Endothelial cell of umbilical vein (primary cell): ENCODE measurements around the gene CXCR5. TPM values are rescaled to one million over a fixed set of nuclear protein-coding genes. Genes with fewer than 3 reads are reported as not detected.

Experiments used
- BruUV-seq: library from RNA; stranded (reverse); fragments of 400-500 nt; replicated peaks from 2 replicates; lab custom pipeline; 2021; lab: Mats Ljungman, UMichigan
- CTCF ChIA-PET: fragments of 300-600, 350-600 bp; sonication (Branson Sonifier 250); formaldehyde crosslinking; loops from one replicate; lab custom pipeline; 2021; ENCODE audit warnings: antibody characterized with exemption, inconsistent platforms; lab: Charles Lee
- POLR2A ChIA-PET: fragments of 300-600, 350-600 bp; sonication (Branson Sonifier 250); formaldehyde crosslinking; loops from one replicate; lab custom pipeline; 2021; ENCODE audit warnings: antibody characterized with exemption, inconsistent platforms; lab: Charles Lee
- DNase-seq: peaks from one replicate; pipeline ENCODE4 v3.0.0-alpha.2; 2011; ENCODE audit warnings: low read depth, low spot score
- FAIRE-seq: peaks from 2 replicates; lab custom pipeline; 2011; peaks lifted over from hg19 to GRCh38; lab: Jason Lieb, UNC
- H2AFZ ChIP-seq: 2 replicates; pipeline ENCODE4 v1.6.0; 2012; ENCODE audit warnings: low read depth, low read length, control low read depth, inconsistent platforms
- H3K27ac ChIP-seq: 2 replicates; pipeline ENCODE4 v1.5.1; 2011; ENCODE audit warnings: low read depth, mild to moderate bottlenecking, control low read depth, low read length, moderate library complexity; ENCODE audit not compliant: insufficient read depth
- H3K27me3 ChIP-seq, 2 experiments: 2 replicates each; pipeline versions ENCODE4 v1.6.0 to v1.6.1; 2011; ENCODE audit warnings: low read length in 2 of 2, mixed read lengths in 1 of 2; ENCODE audit not compliant: control insufficient read depth in 2 of 2, insufficient read depth in 2 of 2
- H3K36me3 ChIP-seq, 2 experiments: 2 replicates in 1 of 2; 3 replicates in 1 of 2; pipeline ENCODE4 v1.5.1; 2011; ENCODE audit warnings: low read length in 2 of 2, mild to moderate bottlenecking in 1 of 2, moderate library complexity in 1 of 2; ENCODE audit not compliant: control insufficient read depth in 2 of 2, insufficient read depth in 2 of 2; ENCODE audit errors: extremely low read depth in 1 of 2
- H3K4me1 ChIP-seq: 3 replicates; pipeline ENCODE4 v1.5.1; 2011; ENCODE audit warnings: mild to moderate bottlenecking, low read length; ENCODE audit not compliant: control insufficient read depth, insufficient read depth; ENCODE audit errors: extremely low read depth
- H3K4me2 ChIP-seq: 2 replicates; pipeline ENCODE4 v1.6.1; 2011; ENCODE audit warnings: low read length, control low read depth, mixed read lengths; ENCODE audit not compliant: insufficient read depth
- H3K4me3 ChIP-seq, 3 experiments: fragments of 200-600 bp in 1 of 3; sonication (generic), shearing (Covaris generic) in 1 of 3; replicated peaks in 1 of 3; 2 replicates each; pipeline ENCODE4 v1.5.1; 2011 to 2016; ENCODE audit warnings: control low read depth in 3 of 3, low read length in 3 of 3, mild to moderate bottlenecking in 2 of 3, inconsistent platforms in 1 of 3, low read depth in 1 of 3, moderate library complexity in 1 of 3; ENCODE audit not compliant: insufficient read depth in 1 of 3
- H3K79me2 ChIP-seq: 2 replicates; pipeline ENCODE4 v1.6.0; 2012; ENCODE audit warnings: low read length, inconsistent platforms; ENCODE audit not compliant: control insufficient read depth, insufficient read depth
- H3K9ac ChIP-seq: replicated peaks from 2 replicates; pipeline ENCODE3; 2011; ENCODE audit warnings: low read length, control low read depth; ENCODE audit not compliant: insufficient read depth; ENCODE audit errors: extremely low read depth
- H3K9me1 ChIP-seq: replicated peaks from 3 replicates; pipeline ENCODE4 v1.6.0; 2011; ENCODE audit warnings: mild to moderate bottlenecking, low read length; ENCODE audit not compliant: control insufficient read depth, insufficient read depth; ENCODE audit errors: extremely low read depth
- H3K9me3 ChIP-seq: replicated peaks from 2 replicates; pipeline ENCODE4 v1.5.1; 2012; ENCODE audit warnings: low read length, inconsistent platforms; ENCODE audit not compliant: control insufficient read depth, insufficient read depth
- H4K20me1 ChIP-seq: replicated peaks from 2 replicates; pipeline ENCODE3; 2011; ENCODE audit warnings: mild to moderate bottlenecking, low read length; ENCODE audit not compliant: control insufficient read depth, insufficient read depth; ENCODE audit errors: extremely low read depth
- EZH2 ChIP-seq: IDR thresholded peaks from 2 replicates; pipeline ENCODE4 v1.6.1; 2012; ENCODE audit warnings: borderline replicate concordance, low read depth, mild to moderate bottlenecking, moderate library complexity, low read length, inconsistent platforms; ENCODE audit not compliant: severe bottlenecking
- GATA2 ChIP-seq: IDR thresholded peaks from 2 replicates; pipeline ENCODE4 v1.7.0; 2011; ENCODE audit warnings: low read depth, mild to moderate bottlenecking, moderate library complexity, mixed read lengths, low read length; ENCODE audit not compliant: insufficient read length, insufficient read depth
- JUN ChIP-seq: IDR thresholded peaks from 2 replicates; pipeline ENCODE4 v1.6.1; 2011; ENCODE audit warnings: borderline replicate concordance, low read depth; ENCODE audit not compliant: insufficient read length, insufficient read depth
- POLR2A ChIP-seq: IDR thresholded peaks from 2 replicates; pipeline ENCODE4 v1.6.1; 2012; ENCODE audit warnings: low read depth, mild to moderate bottlenecking, control low read depth, low read length
- POLR2AphosphoS5 ChIP-seq: IDR thresholded peaks from 2 replicates; pipeline ENCODE4 v1.6.1; 2012; ENCODE audit warnings: low read depth, mild to moderate bottlenecking, control low read depth, low read length, moderate library complexity; ENCODE audit not compliant: insufficient read depth
- dilution Hi-C: fragments of 300-500 bp; cut with MboI; formaldehyde crosslinking; loops from one replicate; pipeline ENCODE4 v1.15.0; 2019; ENCODE audit warnings: low sequenced_read_pairs; ENCODE audit not compliant: extremely low pct_ligation_motif_present
- intact Hi-C: fragments of 100-400 bp; cut with micrococcal nuclease; formaldehyde crosslinking; loops from one replicate; pipeline ENCODE4 v1.10.0; 2022
- polyA plus RNA-seq, 4 experiments: library from polyadenylated mRNA; depleted of rRNA in 3 of 4; stranded (reverse) in 3 of 4; unstranded in 1 of 4; fragments of >200 nt; gene quantifications; 2 replicates each; pipeline versions ENCODE4 v1.2.1 to v1.2.3, GENCODE V29; 2011 to 2012; ENCODE audit warnings: missing spikeins in 1 of 4
- total RNA-seq: library from RNA; stranded (reverse); gene quantifications from 2 replicates; pipeline ENCODE4 v1.2.3, GENCODE V29; 2021
- TF ChIP-seq, protein P1 (sequence below), 2 donors: IDR thresholded peaks; 1 replicate in 1 of 2; 2 replicates in 1 of 2; pipeline ENCODE4 v1.5.1; 2011; ENCODE audit warnings: low read length in 2 of 2, mild to moderate bottlenecking in 2 of 2, moderate library complexity in 2 of 2, control low read depth in 1 of 2, inconsistent platforms in 1 of 2, low read depth in 1 of 2; ENCODE audit not compliant: insufficient read depth in 1 of 2; ENCODE audit errors: extremely low read depth in 1 of 2

The CXCR5 gene
- total and polyA plus RNA-seq, 2 donors (not counting 3 experiments of a cell fraction or from before 2014, with no cell fraction given), result not detected

DNA sequence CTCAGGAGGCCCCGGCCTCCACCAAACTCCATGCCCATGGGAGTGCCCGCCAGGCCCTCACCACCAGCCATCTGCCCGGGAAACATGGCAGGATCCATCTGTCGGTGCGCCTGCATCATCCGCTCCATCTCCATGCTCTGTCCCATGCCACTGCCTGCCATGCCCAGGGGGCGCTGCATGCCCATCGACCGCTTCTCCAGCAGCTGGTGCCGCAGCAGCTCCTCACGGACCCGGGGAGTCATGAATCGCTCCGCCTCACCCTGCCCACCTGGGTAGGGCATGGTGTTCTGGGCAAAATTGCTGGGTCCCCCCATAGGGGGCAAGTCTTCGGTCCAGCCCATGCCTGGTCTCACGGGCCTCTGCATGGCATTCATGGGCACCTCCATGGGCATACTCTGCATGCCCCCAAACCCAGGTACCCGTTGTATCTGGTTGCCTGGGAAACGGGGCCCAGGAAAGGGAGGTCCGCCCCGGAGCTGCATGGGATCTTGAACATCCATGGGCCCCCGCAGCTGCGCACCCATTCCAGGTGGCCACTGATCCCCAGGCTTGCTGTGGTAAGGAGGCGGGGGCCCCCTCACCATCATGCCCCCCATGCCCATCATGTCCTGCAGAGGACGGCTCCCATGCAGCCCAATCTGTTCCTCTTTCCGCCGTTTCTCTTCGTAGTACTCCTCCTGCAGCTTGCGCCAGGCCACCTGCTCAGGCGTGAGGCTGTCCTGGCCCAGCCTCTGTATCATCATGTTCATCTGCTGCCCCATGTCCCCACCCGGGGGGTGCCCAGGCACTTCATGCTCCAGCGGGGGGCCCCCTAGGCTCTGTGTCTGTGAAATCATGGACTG, 18.0 kb downstream of the CXCR5 start:
- no TSS peak for BruUV-seq

More for the DNA sequence above, 18.0 kb downstream of the CXCR5 start:
- no peak for DNase-seq
- FAIRE-seq, result no peak
- H4K20me1 ChIP-seq, result no peaks in the 10 kb centered on the region
- H3K4me3 ChIP-seq, result no peak overlapping the region
- peaks cover 4 to 32% of the 10 kb centered on the region in 2 experiments for H3K36me3 ChIP-seq
- no peaks in the 10 kb centered on the region for H3K4me1 ChIP-seq
- intact Hi-C loops, result no loop called here
- no peaks in the 10 kb centered on the region for H3K79me2 ChIP-seq
- POLR2A ChIA-PET, result no interaction called here
- H3K9ac ChIP-seq, result no peak overlapping the region
- CTCF ChIA-PET, result interaction anchor here (0.9 to 2.2 kb wide), 4 partner anchors 21 to 56 kb away, joined by 3 to 9 read pairs (median 4); partner anchors contain the start of gene BCL9L
- H3K27ac ChIP-seq, result no peak overlapping the region
- TF ChIP-seq EZH2 (no peak), JUN (no peak), POLR2A (no peak), GATA2 (no peak), POLR2AphosphoS5 (no peak)
- TF ChIP-seq, protein P1, sequence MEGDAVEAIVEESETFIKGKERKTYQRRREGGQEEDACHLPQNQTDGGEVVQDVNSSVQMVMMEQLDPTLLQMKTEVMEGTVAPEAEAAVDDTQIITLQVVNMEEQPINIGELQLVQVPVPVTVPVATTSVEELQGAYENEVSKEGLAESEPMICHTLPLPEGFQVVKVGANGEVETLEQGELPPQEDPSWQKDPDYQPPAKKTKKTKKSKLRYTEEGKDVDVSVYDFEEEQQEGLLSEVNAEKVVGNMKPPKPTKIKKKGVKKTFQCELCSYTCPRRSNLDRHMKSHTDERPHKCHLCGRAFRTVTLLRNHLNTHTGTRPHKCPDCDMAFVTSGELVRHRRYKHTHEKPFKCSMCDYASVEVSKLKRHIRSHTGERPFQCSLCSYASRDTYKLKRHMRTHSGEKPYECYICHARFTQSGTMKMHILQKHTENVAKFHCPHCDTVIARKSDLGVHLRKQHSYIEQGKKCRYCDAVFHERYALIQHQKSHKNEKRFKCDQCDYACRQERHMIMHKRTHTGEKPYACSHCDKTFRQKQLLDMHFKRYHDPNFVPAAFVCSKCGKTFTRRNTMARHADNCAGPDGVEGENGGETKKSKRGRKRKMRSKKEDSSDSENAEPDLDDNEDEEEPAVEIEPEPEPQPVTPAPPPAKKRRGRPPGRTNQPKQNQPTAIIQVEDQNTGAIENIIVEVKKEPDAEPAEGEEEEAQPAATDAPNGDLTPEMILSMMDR (IDR thresholded peaks at IDR 0.05; ENCODE audit: extremely low read depth in 1 of 2, insufficient read depth in 1 of 2, low read depth in 1 of 2, low read length in 2 of 2), result no peak
- no peaks in the 10 kb centered on the region for H3K9me3 ChIP-seq
- dilution Hi-C loops, result no loop called here
- H2AFZ ChIP-seq, result no peak overlapping the region
- H3K9me1 ChIP-seq, result no peaks in the 10 kb centered on the region
- H3K27me3 ChIP-seq, result no peaks in the 10 kb centered on the region
- H3K4me2 ChIP-seq, result no peak overlapping the region
